Stimulated activated CD4-positive, alpha-beta T cell treated with anti-CD3 and anti-CD28 coated beads, Interleukin-1b, Interleukin-23, amount 100 ng/mL, for 4 hours (primary cell): Measurements from ENCODE around the gene CDH4.

Experiments
- DNase-seq, 2 donors: peaks; one replicate each; pipeline ENCODE4 v3.0.0-alpha.2; 2020; ENCODE audit warnings: low read depth in 2 of 2

CDH4 gene

DNA sequence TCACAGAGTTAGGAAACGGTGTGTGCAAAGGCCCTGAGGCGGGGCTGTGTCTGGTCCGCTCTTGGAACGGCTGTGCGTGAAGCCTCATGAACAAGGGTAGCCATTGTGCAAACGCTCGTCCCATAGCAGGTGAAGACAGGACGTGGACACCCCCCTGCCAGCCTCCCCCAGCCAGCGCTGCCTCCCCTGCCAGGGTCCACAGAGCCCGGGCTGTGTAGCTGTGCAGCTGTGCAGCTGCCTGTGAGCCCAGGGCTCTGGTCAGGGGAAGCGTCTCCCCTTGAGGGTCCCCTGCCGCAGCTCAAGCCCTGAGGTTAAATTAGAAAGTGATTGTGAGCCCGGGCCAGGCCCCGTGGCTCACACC lies 674.2 kb downstream of the CDH4 start:
- DNase-seq = no peak

- DNase-seq = no peak
Measured at GRCh38 chr20:61926796-61927192, 674.7 kb downstream of the CDH4 start.

DNA sequence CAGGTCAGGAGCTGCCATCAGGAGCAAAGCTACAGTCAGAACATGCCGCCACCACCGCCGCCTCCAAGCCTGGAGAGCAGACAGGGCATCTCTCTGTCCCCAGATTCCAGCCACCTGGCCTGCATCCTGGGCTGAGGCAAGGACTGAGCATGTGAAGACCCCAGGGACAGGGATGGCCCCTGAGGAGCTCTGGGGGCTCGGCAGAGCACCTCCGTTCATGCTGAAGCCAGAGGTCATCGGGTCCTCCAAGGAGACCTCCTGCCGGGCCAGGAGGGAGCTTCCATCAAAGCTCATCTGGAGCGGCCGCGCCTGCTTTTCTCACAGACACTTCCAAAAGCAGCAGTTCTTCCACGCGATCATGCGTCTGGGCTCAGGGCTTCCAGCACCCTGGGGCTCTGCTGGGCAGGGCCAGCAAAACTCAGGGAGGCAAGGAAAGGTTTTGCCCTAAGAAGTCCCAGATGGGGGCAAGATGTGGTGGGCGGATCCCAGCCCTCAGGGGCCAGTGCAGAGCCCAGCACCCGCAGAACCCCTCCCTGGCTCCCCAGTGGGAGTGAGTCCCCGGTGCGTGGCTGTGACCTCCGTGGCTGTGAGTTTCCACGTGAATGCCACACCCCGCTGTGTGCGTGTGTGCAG lies 675.2 kb downstream of the CDH4 start:
- DNase-seq = no peak

- DNase-seq = no peak
Measured at GRCh38 chr20:61927826-61928541, 675.9 kb downstream of the CDH4 start.

- DNase-seq = no peak
Measured at GRCh38 chr20:61929561-61929960, 677.5 kb downstream of the CDH4 start.

GRCh38 chr20:61929971-61930666 lies 678.1 kb downstream of the CDH4 start:
- DNase-seq = no peak

DNA sequence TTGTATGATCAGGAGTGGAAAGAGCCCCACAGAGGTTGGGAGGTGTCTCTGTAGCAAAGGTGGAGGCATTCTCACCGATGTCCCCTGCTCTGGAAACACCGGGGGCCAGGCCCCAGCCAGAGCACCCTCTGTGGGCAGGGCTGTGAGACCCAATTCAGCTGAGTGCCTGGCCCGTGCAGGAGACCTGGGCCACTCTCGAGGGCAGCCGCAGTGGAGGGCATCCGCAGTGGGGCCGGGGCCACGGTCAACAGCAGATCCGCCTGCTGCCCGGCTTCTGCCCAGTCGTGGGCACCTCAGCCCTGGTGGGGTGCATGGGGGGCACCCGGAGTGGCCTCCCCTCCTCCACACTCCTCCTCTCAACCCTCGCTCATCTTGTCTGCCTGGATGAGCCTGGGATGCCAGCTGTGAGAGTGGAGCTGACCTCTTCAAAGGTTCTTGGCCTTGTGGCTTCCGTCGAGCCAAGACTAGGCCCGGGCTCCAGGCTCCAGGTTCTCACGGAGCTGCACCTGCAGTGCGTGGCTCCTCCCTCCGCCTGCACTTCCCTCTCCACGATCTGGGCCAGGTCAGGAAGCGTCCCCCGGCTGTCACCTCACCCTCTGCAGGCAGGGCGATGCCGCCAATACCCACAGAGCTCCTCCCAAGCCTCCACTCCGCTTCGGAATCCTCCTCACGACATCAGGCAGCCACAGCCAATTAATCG lies 678.9 kb downstream of the CDH4 start:
- DNase-seq = no peak

GRCh38 chr20:61931476-61932198 lies 679.6 kb downstream of the CDH4 start:
- DNase-seq = no peak

DNA sequence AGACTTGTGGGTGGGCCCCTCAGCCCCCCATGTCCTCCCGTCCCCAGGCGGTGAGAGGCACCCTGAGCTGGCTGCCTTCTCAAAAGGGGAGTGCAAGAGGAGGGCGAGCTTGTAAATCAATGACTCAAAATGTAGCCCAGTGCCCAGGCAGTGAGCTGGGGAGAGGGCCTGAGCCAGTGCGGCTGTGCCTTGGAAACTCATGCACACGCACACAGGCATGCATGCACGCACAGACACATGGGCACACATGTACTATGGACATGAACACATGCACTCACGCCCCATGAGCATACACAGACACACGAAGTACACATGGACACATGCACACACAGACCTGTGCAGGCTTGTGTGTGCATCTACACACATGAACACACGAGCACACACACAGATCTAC lies 680.1 kb downstream of the CDH4 start:
- DNase-seq = no peak

- no peak for DNase-seq
Measured at GRCh38 chr20:61932711-61933480, 680.8 kb downstream of the CDH4 start.

GRCh38 chr20:61933481-61933950 lies 681.5 kb downstream of the CDH4 start:
- DNase-seq = no peak

GRCh38 chr20:61933951-61934715 lies 682.1 kb downstream of the CDH4 start:
- no peak for DNase-seq

GRCh38 chr20:61934716-61935530 lies 682.9 kb downstream of the CDH4 start:
- no peak for DNase-seq

GRCh38 chr20:61935926-61936700 lies 684.1 kb downstream of the CDH4 start:
- no peak for DNase-seq

GRCh38 chr20:61936701-61937131 lies 684.7 kb downstream of the CDH4 start:
- DNase-seq = no peak

DNA sequence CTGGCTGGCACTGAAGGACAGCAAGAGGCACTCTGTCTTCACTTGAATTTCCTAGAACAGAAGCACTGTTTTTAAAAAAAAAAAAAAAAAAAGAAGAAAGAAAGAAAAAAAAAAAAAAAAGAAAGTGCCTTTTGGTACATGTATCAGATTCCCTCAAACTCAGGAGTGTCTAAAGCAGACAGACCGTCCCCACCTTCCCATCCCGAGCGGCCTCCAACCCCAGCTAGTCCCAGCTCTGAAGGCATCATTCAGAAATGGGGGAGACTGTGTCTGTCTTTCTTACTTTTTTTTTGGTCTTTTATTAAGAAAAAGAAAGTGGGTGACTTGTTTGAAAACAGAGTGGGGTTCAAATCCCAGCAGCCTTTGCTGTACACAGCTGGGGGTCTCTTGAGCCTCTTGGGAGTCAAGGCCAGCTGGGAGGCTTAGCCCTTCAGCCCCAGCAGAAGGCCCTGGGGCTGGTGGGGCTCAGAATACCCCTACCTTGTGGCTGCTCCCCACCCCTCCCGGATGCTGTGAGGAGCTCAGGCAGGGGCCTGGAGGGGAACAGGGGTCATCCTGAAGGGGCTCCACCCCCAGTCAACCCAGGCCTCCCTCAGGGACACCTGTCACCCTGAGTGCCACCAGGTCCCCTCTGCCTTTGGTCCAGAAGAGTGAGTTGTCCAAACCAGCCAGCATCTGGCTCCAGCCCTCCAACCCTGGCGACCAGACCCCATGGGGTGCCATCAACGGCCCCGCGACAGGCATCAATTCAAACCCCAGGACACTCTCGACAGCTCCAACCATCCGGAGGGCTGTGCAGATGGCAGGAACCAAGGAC lies 685.3 kb downstream of the CDH4 start:
- DNase-seq = no peak
